Measurements from ENCODE around the gene SLC7A6.

Gene SLC7A6

GRCh38 chr16:68257906-68258800, 6.2 kb upstream of the SLC7A6 start:
- DNase-seq, result peak; percentile 77

- DNase-seq, result no peak
These were observed 5.1 kb upstream of the SLC7A6 start for GRCh38 chr16:68259007-68259825.

GRCh38 chr16:68263559-68264127, 683 bp upstream of the SLC7A6 start:
- no peak for DNase-seq

GRCh38 chr16:68265078-68265920, 973 bp downstream of the SLC7A6 start:
- DNase-seq, result peak; percentile 76

DNA sequence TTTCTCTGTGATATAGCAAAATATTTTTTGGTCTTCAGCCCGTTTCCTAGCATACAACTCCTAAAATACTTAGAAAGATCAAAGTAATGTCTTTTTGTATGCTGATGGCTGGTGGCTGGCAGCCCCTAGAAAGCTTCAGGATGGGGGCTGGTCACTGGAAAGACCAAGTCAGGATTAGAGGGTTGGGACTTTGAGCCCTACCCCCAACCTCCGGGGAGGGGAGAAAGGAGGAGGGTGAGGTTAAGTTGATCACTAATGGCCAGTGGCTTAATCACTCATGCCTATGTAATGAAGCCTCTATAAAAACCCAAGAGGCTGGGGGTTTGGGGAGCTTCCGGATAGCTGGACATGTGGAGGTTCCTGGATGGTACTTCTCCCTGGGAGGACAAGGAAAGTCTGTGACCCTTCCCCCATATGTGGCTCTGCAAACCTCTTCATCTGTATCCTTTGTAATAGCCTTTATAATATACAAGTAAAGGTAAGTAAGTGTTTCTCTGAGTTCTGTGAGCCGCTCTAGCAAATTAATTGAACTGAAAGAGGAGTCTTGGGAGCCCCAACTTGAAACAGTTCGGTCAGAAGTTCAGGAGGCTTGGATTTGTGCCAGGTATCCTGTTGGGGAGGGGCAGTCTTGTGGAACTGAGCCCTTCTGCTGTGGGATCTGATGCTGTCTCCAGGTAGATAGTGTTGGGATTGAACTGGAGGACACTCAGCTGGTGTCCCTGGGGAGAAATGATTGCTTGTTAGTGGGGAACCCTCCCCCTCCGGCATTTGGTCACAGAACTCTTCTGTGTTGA, 3.5 kb downstream of the SLC7A6 start:
- no peak for DNase-seq

- DNase-seq, result no peak
These were observed 5.5 kb downstream of the SLC7A6 start for GRCh38 chr16:68269793-68270192.

DNA sequence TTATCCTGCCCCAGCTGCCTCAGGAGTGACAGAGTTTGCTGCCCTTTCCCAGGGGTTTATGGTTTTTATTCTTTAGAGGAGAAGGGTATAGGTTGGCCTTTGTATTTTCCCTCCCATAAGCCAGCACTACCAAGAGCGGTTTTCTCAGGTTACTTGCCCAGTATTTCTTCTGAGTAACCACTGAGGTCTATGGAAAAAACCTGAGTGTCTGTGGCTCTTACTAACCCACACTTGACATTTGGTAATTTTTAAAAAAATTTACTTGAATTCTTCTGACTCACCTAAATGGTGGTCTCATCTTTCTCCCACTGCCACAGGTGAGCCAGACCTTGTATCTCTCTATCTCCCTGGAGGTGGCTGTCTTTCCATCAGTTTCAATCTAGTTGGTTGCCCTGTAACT, 6.0 kb downstream of the SLC7A6 start:
- no peak for DNase-seq

GRCh38 chr16:68272507-68273209, 8.3 kb downstream of the SLC7A6 start:
- no peak for DNase-seq

DNA sequence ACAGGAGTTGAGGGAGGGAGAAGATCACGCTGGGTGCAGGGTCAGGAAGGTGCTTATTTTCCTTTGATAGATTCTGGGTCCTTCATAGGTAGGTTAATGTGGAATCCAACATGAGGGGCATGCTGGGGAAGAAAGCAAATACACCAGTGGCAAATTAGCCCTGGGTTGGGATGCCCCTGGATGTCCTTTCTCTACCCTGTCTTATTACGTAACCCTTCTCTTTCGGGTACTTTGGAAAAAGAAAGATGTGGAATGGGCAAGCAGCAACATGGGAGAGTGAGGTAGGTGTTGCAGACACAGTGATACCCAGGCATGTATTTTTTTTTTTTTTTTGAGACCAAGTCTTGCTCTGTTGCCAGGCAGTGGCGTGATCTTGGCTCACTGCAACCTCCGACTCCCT, 9.1 kb downstream of the SLC7A6 start:
- no peak for DNase-seq

- no peak for DNase-seq
These were observed 9.6 kb downstream of the SLC7A6 start for GRCh38 chr16:68273896-68274295.

DNA sequence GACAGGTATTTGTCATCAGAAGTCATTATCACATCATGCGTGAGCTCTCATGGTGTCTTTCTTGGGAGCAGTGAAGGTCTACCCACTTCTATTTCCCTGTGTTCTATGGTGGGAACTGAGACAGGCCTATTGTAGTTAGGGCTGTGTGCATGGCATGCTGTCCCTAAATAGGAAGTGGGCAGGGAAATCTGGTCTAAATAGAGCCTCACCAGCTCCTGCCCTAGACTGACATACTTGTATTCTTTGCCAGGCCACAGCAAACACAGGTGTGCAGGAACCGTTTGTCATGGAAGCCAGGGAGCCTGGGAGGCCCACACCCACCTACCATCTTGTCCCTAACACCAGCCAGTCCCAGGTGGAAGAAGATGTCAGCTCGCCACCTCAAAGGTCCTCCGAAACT, 10.1 kb downstream of the SLC7A6 start:
- no peak for DNase-seq

DNA sequence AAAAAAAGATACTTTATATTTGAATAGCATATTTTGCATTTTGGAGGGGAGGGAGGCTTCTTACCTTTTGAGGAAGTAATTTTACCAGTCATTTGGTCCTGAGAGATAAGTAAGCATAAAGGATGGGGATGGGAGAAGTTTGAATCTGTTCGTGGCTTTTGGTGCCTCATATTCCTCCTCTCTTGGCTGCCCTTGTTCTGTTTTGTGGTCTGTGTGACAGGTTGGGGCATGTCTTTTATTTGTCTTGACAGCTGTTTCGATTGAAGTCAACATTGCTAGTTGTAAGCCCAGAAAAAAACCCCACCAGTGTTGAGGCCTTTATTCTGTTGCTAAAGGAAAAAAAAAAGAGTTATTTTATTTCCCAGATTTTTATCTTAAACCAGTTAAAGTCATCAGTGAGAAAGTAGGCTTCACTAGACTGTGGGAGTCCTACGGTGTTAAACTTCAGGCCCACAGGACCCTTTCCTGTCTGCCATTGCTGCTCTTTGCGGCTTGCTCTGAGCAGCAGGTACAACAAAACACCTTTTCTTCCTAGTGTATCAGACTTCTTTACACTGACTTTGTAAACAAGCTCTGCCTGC, 11.4 kb downstream of the SLC7A6 start:
- peak; percentile 76 for DNase-seq

DNA sequence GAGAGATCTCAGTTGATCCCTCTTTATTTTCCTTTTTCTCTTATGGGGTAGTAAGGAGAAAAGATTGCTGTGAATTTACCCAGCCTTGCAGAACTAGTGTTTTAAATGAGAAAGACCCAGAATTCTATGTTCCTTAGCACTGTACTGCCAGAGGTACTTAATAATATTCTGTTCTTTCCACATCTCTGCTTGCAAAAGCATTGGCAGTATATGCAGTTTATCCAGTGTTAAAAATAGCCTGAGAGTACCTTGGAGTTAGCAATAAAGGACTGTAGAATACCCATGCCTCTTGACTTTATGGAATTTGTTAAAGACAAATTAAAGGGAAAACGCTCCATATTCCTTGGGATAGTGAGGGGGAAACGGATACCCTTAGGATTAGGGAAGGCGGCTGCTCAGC, 11.9 kb downstream of the SLC7A6 start:
- no peak for DNase-seq

DNA sequence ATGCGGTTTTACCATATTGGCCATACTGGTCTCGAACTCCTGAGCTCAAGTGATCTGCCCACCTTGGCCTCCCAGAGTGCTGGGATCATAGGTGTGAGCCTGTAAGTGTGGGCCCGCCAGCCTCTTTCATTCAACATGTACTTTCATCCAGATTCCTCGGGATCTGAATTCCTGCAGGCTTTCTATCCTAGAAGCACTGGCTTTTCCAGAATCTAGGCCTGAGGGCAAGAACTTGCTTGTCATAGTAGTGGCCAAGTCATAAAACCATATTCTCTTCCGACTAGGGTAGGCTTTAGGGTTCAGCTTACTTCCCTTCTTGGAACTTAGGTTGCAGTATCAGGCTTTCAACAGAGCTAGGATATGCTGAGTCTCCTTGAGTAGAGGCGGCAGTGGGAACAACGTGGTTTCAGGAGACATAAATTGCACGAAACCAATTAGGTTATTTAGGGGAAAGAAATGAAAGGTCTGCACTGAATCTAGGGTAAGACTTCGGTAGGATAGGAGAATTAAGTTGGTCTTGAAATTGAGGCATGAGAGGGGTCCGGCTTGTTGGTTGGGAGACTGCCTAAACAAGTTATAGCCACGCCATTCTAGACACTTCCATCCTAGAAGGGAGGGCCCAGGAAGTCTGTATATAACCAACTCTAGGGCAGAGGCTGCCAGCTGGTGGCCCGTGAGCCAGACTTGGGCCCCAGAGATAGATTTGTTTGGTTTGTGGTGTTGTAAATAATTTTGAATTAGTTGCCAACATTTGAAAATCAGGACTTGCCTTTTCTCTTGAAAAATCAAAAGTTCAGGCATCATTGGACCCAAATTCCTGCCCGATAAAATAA, 15.6 kb downstream of the SLC7A6 start:
- DNase-seq, result no peak

DNA sequence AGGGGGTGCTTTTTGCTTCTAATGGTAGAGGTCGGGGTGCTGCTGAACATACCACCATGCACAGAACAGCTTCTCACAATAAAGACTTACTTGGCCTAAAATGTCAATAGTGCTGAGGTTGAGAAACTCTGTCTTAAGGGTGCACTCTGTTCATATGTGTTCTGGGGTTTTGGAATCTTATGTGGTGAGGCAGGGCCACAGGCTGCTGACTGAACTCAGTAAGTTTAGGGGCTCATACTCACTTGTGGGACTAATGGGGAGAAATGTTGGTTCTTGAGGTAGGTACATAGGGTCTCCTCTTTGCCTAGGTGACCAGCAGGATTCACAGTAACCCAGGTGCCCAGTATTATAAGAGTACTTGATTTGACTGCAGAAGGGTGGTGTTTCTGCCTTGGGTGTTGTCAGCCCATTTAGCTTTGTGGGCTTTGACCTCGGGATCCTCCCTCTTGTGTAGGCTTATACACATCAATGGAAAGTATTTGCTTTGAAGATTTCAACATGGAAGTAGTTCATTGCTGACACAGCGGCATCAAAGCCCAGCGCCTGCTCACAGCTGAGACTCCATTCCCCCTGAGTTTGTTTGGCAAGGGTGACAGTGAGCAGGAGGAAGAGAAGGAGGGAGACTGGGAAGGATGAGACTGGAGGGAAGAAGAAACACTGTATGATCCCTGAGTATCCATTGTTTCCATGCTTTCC, 17.2 kb downstream of the SLC7A6 start:
- no peak for DNase-seq

DNA sequence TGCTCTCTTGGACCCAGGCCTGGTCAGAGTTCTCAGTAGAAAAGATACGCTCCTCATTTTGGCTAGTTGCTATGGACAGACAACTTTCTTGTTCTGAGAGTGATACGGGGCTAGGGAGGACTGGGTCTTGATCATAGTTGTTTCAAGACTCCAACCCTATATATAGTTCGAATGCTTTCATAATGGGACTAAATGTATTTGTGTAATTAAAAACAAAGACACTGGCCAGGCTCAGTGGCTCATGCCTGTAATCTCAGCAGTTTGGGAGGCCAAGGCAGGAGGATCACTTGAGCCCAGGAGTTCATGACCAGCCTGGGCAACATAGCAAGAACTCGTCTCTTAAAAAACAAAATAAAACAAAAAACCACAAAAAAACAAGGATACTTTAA, 17.7 kb downstream of the SLC7A6 start:
- DNase-seq, result no peak

DNA sequence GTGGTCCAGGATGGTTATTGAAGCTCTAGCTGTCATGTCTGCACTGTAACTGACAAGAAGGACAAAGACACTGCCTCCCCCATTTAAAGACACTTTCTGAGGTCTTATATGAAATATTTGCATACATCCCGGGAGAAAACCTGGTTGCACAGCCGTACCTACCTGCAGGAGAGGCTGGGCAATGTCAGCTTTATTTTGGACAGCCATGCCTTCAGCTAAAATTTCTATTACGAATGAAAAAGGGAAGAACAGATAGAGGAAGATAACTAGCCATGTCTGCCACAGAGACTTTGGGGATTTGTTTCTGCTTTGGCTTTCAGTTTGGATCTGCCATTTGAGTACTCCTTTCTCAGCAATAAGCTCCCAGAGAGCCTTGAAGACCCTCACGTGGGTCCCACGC, 19.0 kb downstream of the SLC7A6 start:
- DNase-seq, result no peak

- DNase-seq, result peak; percentile 49
These were observed 19.7 kb downstream of the SLC7A6 start for GRCh38 chr16:68283801-68284598.
